Gastrocnemius medialis (tissue), 4 donors: ENCODE data around the gene SPON1. TPM values are rescaled to one million over a fixed set of nuclear protein-coding genes. Genes with fewer than 3 reads are reported as not detected.

Experiments
- ATAC-seq, 2 donors: fragments of 150-250 bp; one replicate each; pipeline ENCODE4 v1.9.1; 2016
- DNase-seq, 2 donors: peaks; one replicate each; pipeline ENCODE4 v3.0.0-alpha.2; 2019
- H3K27ac ChIP-seq, 4 donors: fragments of 200-600 bp; sonication (generic); 1 replicate in 1 of 4; 2 replicates in 3 of 4; pipeline ENCODE4 v1.5.1; 2016 to 2018; ENCODE audit warnings: mild to moderate bottlenecking in 2 of 4, moderate library complexity in 1 of 4
- H3K27me3 ChIP-seq, 3 donors: fragments of 200-600 bp; sonication (generic) in 2 of 3; 1 replicate in 1 of 3; 2 replicates in 2 of 3; pipeline versions ENCODE4 v1.5.1 to v1.6.0; 2016 to 2019; ENCODE audit warnings: mild to moderate bottlenecking in 1 of 3, moderate library complexity in 1 of 3
- H3K36me3 ChIP-seq, 2 donors: fragments of 200-600 bp; sonication (generic) in 1 of 2; one replicate each; pipeline ENCODE4 v1.5.1; 2017 to 2018
- H3K4me1 ChIP-seq, 2 donors: fragments of 200-600 bp; sonication (generic) in 1 of 2; one replicate each; pipeline ENCODE4 v1.5.1; 2016 to 2017; ENCODE audit warnings: mild to moderate bottlenecking in 2 of 2
- H3K4me3 ChIP-seq, 4 donors: fragments of 200-600 bp; sonication (generic) in 3 of 4; 1 replicate in 1 of 4; 2 replicates in 3 of 4; pipeline ENCODE4 v1.5.1; 2016 to 2019; ENCODE audit warnings: mild to moderate bottlenecking in 2 of 4
- H3K9me3 ChIP-seq, 3 donors: fragments of 200-600 bp; sonication (generic) in 2 of 3; 1 replicate in 1 of 3; 2 replicates in 2 of 3; pipeline ENCODE4 v1.5.1; 2016 to 2019
- CTCF ChIP-seq, 5 experiments: fragments of 450-650 bp in 3 of 5; fragments of 200-600 bp in 2 of 5; sonication (generic) in 2 of 5; IDR thresholded peaks in 4 of 5; conservative IDR thresholded peaks in 1 of 5; 1 replicate in 4 of 5; 2 replicates in 1 of 5; pipeline ENCODE4 v1.5.1; 2016 to 2019; ENCODE audit warnings: antibody characterized with exemption in 5 of 5, mild to moderate bottlenecking in 3 of 5, moderate library complexity in 3 of 5
- POLR2A ChIP-seq, 2 donors: fragments of 450-650 bp; IDR thresholded peaks; one replicate each; pipeline ENCODE4 v1.6.1; 2017; ENCODE audit warnings: antibody characterized with exemption in 2 of 2, mild to moderate bottlenecking in 2 of 2, moderate library complexity in 2 of 2
- in situ Hi-C, 4 donors: fragments of 200-750 bp; cut with MboI; loops; one replicate each; pipeline versions ENCODE4 v1.15.0 to v1.8.0; 2017; ENCODE audit warnings: low sequenced_read_pairs in 4 of 4
- intact Hi-C: fragments of 100-400 bp; cut with DNase I; formaldehyde crosslinking; loops from one replicate; pipeline ENCODE4 v1.15.1; 2023; ENCODE audit warnings: low total_unique reads
- total RNA-seq, 4 donors: library from RNA; depleted of rRNA; stranded (reverse); fragments of >200 nt; gene quantifications; one replicate each; pipeline versions ENCODE4 v1.1.0 to v1.2.3, GENCODE V29; 2016

SPON1 gene
- total RNA-seq, 4 donors from 2014 or later = 0.10 to 1.6 (median 0.36) TPM

DNA sequence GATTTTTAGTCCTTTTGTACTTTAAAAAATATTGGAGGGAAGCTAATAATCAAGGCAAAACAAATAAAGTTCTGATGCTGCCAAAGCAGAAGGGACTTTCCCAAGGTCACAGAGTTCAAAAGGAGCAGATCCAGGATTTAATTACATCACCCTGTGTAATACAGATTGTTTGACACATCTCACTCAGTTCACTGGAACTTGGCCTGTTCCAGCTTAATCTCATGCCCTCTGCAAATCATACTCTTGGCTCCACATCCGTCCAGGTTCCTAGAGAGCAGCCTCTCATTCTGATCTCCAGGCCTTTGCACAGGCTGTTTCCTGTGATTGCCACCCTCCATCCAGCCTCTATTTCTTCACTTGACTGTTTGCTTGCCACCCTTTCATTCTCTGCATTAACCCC lies 151.7 kb downstream of the SPON1 start:
- intact Hi-C loops = no loop called here
- H3K4me3 ChIP-seq = no peak overlapping the region
- no peaks in the 10 kb centered on the region for H3K4me1 ChIP-seq
- no peak overlapping the region for H3K27ac ChIP-seq
- ATAC-seq (no peak), DNase-seq (no peak)
- no peaks in the 10 kb centered on the region for H3K27me3 ChIP-seq
- TF ChIP-seq CTCF (IDR thresholded peaks at IDR 0.05 in 4 of 5, conservative IDR thresholded peaks at IDR 0.05 in 1 of 5) (no peak), POLR2A (IDR thresholded peaks at IDR 0.05) (no peak)
- no peaks in the 10 kb centered on the region for H3K9me3 ChIP-seq
- in situ Hi-C loops = no loop called here
- H3K36me3 ChIP-seq = no peaks in the 10 kb centered on the region

GRCh38 chr11:14114786-14115185 lies 152.3 kb downstream of the SPON1 start:
- in situ Hi-C loops = no loop called here
- Histone ChIP-seq H3K9me3 (no peaks in the 10 kb centered on the region), H3K27me3 (no peaks in the 10 kb centered on the region), H3K36me3 (no peaks in the 10 kb centered on the region), H3K27ac (no peak overlapping the region), H3K4me1 (no peaks in the 10 kb centered on the region), H3K4me3 (no peak overlapping the region)
- DNase-seq = no peak
- intact Hi-C loops = no loop called here
- no peak for ATAC-seq
- TF ChIP-seq POLR2A (IDR thresholded peaks at IDR 0.05) (no peak), CTCF (IDR thresholded peaks at IDR 0.05 in 4 of 5, conservative IDR thresholded peaks at IDR 0.05 in 1 of 5) (no peak)

DNA sequence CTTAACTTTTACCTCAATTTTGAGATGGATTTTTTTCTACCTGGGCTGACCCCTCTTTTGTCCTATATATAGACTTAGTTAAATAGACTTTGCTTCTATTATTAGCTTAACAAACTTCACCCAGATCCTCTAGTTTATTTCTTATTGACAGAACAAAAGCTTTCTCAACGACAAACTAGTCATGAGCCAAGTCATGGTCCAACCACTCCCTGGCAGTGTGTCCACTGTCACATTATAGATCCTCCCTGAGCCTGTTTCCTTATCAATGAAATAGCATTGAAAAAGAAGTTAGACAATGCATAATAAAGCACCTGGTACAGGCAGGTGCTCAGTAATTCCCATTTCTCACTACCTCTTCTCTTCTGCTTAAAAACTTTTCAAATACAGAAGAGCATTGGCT lies 155.1 kb downstream of the SPON1 start:
- Histone ChIP-seq H3K36me3 (no peaks in the 10 kb centered on the region), H3K4me1 (no peaks in the 10 kb centered on the region), H3K9me3 (no peaks in the 10 kb centered on the region), H3K27me3 (no peaks in the 10 kb centered on the region), H3K27ac (no peak overlapping the region), H3K4me3 (no peak overlapping the region)
- DNase-seq (no peak), ATAC-seq (no peak)
- intact Hi-C loops = no loop called here
- in situ Hi-C loops = no loop called here
- TF ChIP-seq CTCF (IDR thresholded peaks at IDR 0.05 in 4 of 5, conservative IDR thresholded peaks at IDR 0.05 in 1 of 5) = no peak
- no peak for TF ChIP-seq POLR2A (IDR thresholded peaks at IDR 0.05)

DNA sequence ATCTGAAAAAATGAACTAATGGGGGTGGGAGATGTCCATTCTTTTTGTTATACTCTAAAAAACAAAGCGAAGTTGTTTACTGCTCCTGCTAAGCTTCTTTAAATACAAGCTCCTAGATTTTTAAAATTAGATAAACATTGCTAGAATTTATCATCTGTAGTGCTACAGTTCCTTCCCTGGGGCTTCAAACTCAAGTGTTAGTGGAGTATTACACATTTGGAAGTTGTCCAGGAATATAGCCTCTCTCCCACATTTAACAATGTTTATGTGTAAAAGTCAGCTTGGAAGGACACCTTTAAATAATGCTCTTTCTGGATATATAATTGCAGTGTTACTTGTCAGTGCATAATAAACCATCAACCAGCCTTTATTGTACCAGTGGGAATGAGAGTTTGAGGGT lies 155.5 kb downstream of the SPON1 start:
- H3K9me3 ChIP-seq = no peaks in the 10 kb centered on the region

More for the DNA sequence above, 155.5 kb downstream of the SPON1 start:
- no peak for ATAC-seq
- intact Hi-C loops (no loop called here), in situ Hi-C loops (no loop called here)
- no peak for TF ChIP-seq CTCF (IDR thresholded peaks at IDR 0.05 in 4 of 5, conservative IDR thresholded peaks at IDR 0.05 in 1 of 5)
- TF ChIP-seq POLR2A (IDR thresholded peaks at IDR 0.05) = no peak
- no peaks in the 10 kb centered on the region for H3K4me1 ChIP-seq
- no peak overlapping the region for H3K4me3 ChIP-seq
- H3K27me3 ChIP-seq = no peaks in the 10 kb centered on the region
- H3K27ac ChIP-seq = no peak overlapping the region
- no peaks in the 10 kb centered on the region for H3K36me3 ChIP-seq
- no peak for DNase-seq
